Adipocyte (in vitro differentiated cells): Measurements from ENCODE around the gene RAPGEFL1.
A peak's percentile ranks its signal among the peaks of the same experiment; 100 is the strongest.
"Not testable (repeated sequence)": the region's sequence is repeated elsewhere in the genome, so short reads cannot be mapped to it uniquely, and the experiment has no call there.

Experiments
- DNase-seq: peaks from one replicate; pipeline ENCODE4 v3.0.0-alpha.2; 2015; ENCODE audit warnings: low read depth
- H3K27me3 ChIP-seq: replicated peaks from 2 replicates; pipeline ENCODE4 v1.7.0; 2013; ENCODE audit warnings: mild to moderate bottlenecking, low read length, moderate library complexity; ENCODE audit not compliant: control insufficient read depth, insufficient read depth
- H3K36me3 ChIP-seq: 2 replicates; pipeline ENCODE4 v1.7.0; 2013; ENCODE audit warnings: low read length, mild to moderate bottlenecking, moderate library complexity; ENCODE audit not compliant: control insufficient read depth, insufficient read depth, severe bottlenecking
- H3K4me1 ChIP-seq: 2 replicates; pipeline ENCODE4 v1.7.0; 2013; ENCODE audit warnings: mild to moderate bottlenecking, low read length, moderate library complexity; ENCODE audit not compliant: control insufficient read depth, insufficient read depth
- H3K4me3 ChIP-seq: 2 replicates; pipeline ENCODE4 v1.7.0; 2013; ENCODE audit warnings: mild to moderate bottlenecking, low read length, moderate library complexity
- H3K9ac ChIP-seq: 2 replicates; pipeline ENCODE4 v1.7.0; 2013; ENCODE audit warnings: mild to moderate bottlenecking, low read length, moderate library complexity
- H3K9me3 ChIP-seq: 2 replicates; pipeline ENCODE4 v1.7.0; 2013; ENCODE audit warnings: mild to moderate bottlenecking, low read length, moderate library complexity; ENCODE audit not compliant: control insufficient read depth

RAPGEFL1 gene

GRCh38 chr17:40190197-40191021 is 13.1 kb downstream of the RAPGEFL1 start:
- H3K4me1 ChIP-seq, result peaks cover 12% of the 10 kb centered on the region
- DNase-seq, result no peak
- peaks cover 3% of the 10 kb centered on the region for H3K36me3 ChIP-seq
- H3K9ac ChIP-seq, result peak overlapping the region; percentile 42
- peak overlapping the region; percentile 71 for H3K4me3 ChIP-seq
- no peaks in the 10 kb centered on the region for H3K9me3 ChIP-seq
- H3K27me3 ChIP-seq, result no peaks in the 10 kb centered on the region

GRCh38 chr17:40191237-40192208 is 14.3 kb downstream of the RAPGEFL1 start:
- H3K4me1 ChIP-seq, result peaks cover 6% of the 10 kb centered on the region

GRCh38 chr17:40192961-40193360 is 15.7 kb downstream of the RAPGEFL1 start:
- H3K27me3 ChIP-seq, result no peaks in the 10 kb centered on the region
- H3K36me3 ChIP-seq, result peaks cover 3% of the 10 kb centered on the region
- H3K9ac ChIP-seq, result no peak overlapping the region
- no peaks in the 10 kb centered on the region for H3K9me3 ChIP-seq
- no peak for DNase-seq
- H3K4me1 ChIP-seq, result peaks cover 6% of the 10 kb centered on the region
- no peak overlapping the region for H3K4me3 ChIP-seq

More at GRCh38 chr17:40191237-40192208, 14.3 kb downstream of the RAPGEFL1 start:
- peaks cover 3% of the 10 kb centered on the region for H3K36me3 ChIP-seq
- H3K27me3 ChIP-seq, result no peaks in the 10 kb centered on the region
- peak; percentile 91 for DNase-seq
- H3K4me3 ChIP-seq, result peak overlapping the region; percentile 71
- H3K9ac ChIP-seq, result peak overlapping the region; percentile 15
- no peaks in the 10 kb centered on the region for H3K9me3 ChIP-seq

GRCh38 chr17:40194821-40195220 is 17.6 kb downstream of the RAPGEFL1 start:
- H3K36me3 ChIP-seq, result peaks cover 3% of the 10 kb centered on the region
- H3K4me1 ChIP-seq, result peaks cover 6% of the 10 kb centered on the region
- no peaks in the 10 kb centered on the region for H3K9me3 ChIP-seq
- no peak overlapping the region for H3K4me3 ChIP-seq
- no peaks in the 10 kb centered on the region for H3K27me3 ChIP-seq
- H3K9ac ChIP-seq, result no peak overlapping the region
- DNase-seq, result no peak

- H3K36me3 ChIP-seq, result peaks cover 3% of the 10 kb centered on the region
- no peak overlapping the region for H3K4me3 ChIP-seq
- H3K4me1 ChIP-seq, result peaks cover 2% of the 10 kb centered on the region
- H3K9me3 ChIP-seq, result no peaks in the 10 kb centered on the region
- no peak overlapping the region for H3K9ac ChIP-seq
- H3K27me3 ChIP-seq, result no peaks in the 10 kb centered on the region
- no peak for DNase-seq
These were observed 20.3 kb downstream of the RAPGEFL1 start for GRCh38 chr17:40197550-40197949.

- not testable (repeated sequence) for H3K27me3 ChIP-seq, H3K4me1 ChIP-seq, H3K9ac ChIP-seq, H3K9me3 ChIP-seq, H3K36me3 ChIP-seq, H3K4me3 ChIP-seq, DNase-seq
These were observed 20.7 kb downstream of the RAPGEFL1 start for GRCh38 chr17:40197965-40198456.

GRCh38 chr17:40198576-40198975 is 21.3 kb downstream of the RAPGEFL1 start:
- Histone ChIP-seq H3K4me3 (no peak overlapping the region), H3K4me1 (peaks cover 4% of the 10 kb centered on the region), H3K27me3 (no peaks in the 10 kb centered on the region), H3K36me3 (peaks cover 3% of the 10 kb centered on the region), H3K9me3 (no peaks in the 10 kb centered on the region), H3K9ac (no peak overlapping the region)
- DNase-seq, result no peak

- H3K4me3 ChIP-seq, result no peak overlapping the region
- H3K9ac ChIP-seq, result no peak overlapping the region
- no peaks in the 10 kb centered on the region for H3K9me3 ChIP-seq
- no peak for DNase-seq
- H3K27me3 ChIP-seq, result no peaks in the 10 kb centered on the region
- H3K36me3 ChIP-seq, result no peaks in the 10 kb centered on the region
- H3K4me1 ChIP-seq, result peaks cover 4% of the 10 kb centered on the region
These were observed 25.9 kb downstream of the RAPGEFL1 start for GRCh38 chr17:40203131-40203530.

- H3K36me3 ChIP-seq, H3K4me3 ChIP-seq, H3K27me3 ChIP-seq, H3K4me1 ChIP-seq, H3K9me3 ChIP-seq, DNase-seq, H3K9ac ChIP-seq: not testable (repeated sequence)
These were observed 28.9 kb downstream of the RAPGEFL1 start for GRCh38 chr17:40206193-40206592.

GRCh38 chr17:40209404-40210093 is 32.3 kb downstream of the RAPGEFL1 start:
- DNase-seq, result peak; percentile 52
- H3K9ac ChIP-seq, result no peak overlapping the region
- no peaks in the 10 kb centered on the region for H3K36me3 ChIP-seq
- H3K4me3 ChIP-seq, result no peak overlapping the region
- H3K9me3 ChIP-seq, result no peaks in the 10 kb centered on the region
- no peaks in the 10 kb centered on the region for H3K27me3 ChIP-seq
- no peaks in the 10 kb centered on the region for H3K4me1 ChIP-seq
